ENCODE measurements around the gene TCTN2. TPM values are rescaled to one million over a fixed set of nuclear protein-coding genes. Genes with fewer than 3 reads are reported as not detected.

TCTN2 gene
- total RNA-seq, 1 experiment from 2014 or later: 11.5 TPM

GRCh38 chr12:123634142-123634561 is 36.8 kb upstream of the TCTN2 start:
- intact Hi-C loops (cut with micrococcal nuclease; ENCODE audit: unreplicated experiment): no loop called here
- no peak for DNase-seq
- TSS peak; percentile 92 for BruUV-seq (replicated peaks)
- H3K4me3 Mint-ChIP-seq (ENCODE audit: low read depth, unreplicated experiment): peak overlapping the region; percentile 95
- H3K9me3 Mint-ChIP-seq (ENCODE audit: low read depth, unreplicated experiment): no peaks in the 10 kb centered on the region
- H3K36me3 Mint-ChIP-seq (ENCODE audit: insufficient read depth, unreplicated experiment): peaks cover 46% of the 10 kb centered on the region
- H3K4me1 Mint-ChIP-seq (ENCODE audit: low read depth, unreplicated experiment): peaks cover 20% of the 10 kb centered on the region
- H3K27me3 Mint-ChIP-seq (ENCODE audit: unreplicated experiment): no peaks in the 10 kb centered on the region
- CTCF ChIA-PET: interaction anchor here (0.6 to 0.7 kb wide), 2 partner anchors 433 to 922 kb away, joined by 5 read pairs; no protein-coding TSS in a partner anchor
- peak overlapping the region; percentile 97 for H3K27ac Mint-ChIP-seq (ENCODE audit: unreplicated experiment)
- no peak for TF ChIP-seq CTCF (IDR thresholded peaks at IDR 0.05; ENCODE audit: unreplicated experiment)

GRCh38 chr12:123643911-123644310 is 27.0 kb upstream of the TCTN2 start:
- H3K4me1 Mint-ChIP-seq (ENCODE audit: low read depth, unreplicated experiment): no peaks in the 10 kb centered on the region
- H3K9me3 Mint-ChIP-seq (ENCODE audit: low read depth, unreplicated experiment): no peaks in the 10 kb centered on the region
- H3K36me3 Mint-ChIP-seq (ENCODE audit: insufficient read depth, unreplicated experiment): peaks cover 65% of the 10 kb centered on the region
- no peak for TF ChIP-seq CTCF (IDR thresholded peaks at IDR 0.05; ENCODE audit: unreplicated experiment)
- no peak overlapping the region for H3K27ac Mint-ChIP-seq (ENCODE audit: unreplicated experiment)
- intact Hi-C loops (cut with micrococcal nuclease; ENCODE audit: unreplicated experiment): no loop called here
- no peak overlapping the region for H3K4me3 Mint-ChIP-seq (ENCODE audit: low read depth, unreplicated experiment)
- BruUV-seq (replicated peaks): no TSS peak
- CTCF ChIA-PET: no interaction called here
- no peaks in the 10 kb centered on the region for H3K27me3 Mint-ChIP-seq (ENCODE audit: unreplicated experiment)
- DNase-seq: no peak

GRCh38 chr12:123645380-123645779 is 25.5 kb upstream of the TCTN2 start:
- Mint-ChIP-seq H3K4me3 (ENCODE audit: low read depth, unreplicated experiment) (no peak overlapping the region), H3K4me1 (ENCODE audit: low read depth, unreplicated experiment) (no peaks in the 10 kb centered on the region), H3K9me3 (ENCODE audit: low read depth, unreplicated experiment) (no peaks in the 10 kb centered on the region), H3K36me3 (ENCODE audit: insufficient read depth, unreplicated experiment) (peaks cover 66% of the 10 kb centered on the region), H3K27ac (ENCODE audit: unreplicated experiment) (no peak overlapping the region), H3K27me3 (ENCODE audit: unreplicated experiment) (no peaks in the 10 kb centered on the region)
- intact Hi-C loops (cut with micrococcal nuclease; ENCODE audit: unreplicated experiment): no loop called here
- no TSS peak for BruUV-seq (replicated peaks)
- CTCF ChIA-PET: no interaction called here
- DNase-seq: no peak
- no peak for TF ChIP-seq CTCF (IDR thresholded peaks at IDR 0.05; ENCODE audit: unreplicated experiment)

DNA sequence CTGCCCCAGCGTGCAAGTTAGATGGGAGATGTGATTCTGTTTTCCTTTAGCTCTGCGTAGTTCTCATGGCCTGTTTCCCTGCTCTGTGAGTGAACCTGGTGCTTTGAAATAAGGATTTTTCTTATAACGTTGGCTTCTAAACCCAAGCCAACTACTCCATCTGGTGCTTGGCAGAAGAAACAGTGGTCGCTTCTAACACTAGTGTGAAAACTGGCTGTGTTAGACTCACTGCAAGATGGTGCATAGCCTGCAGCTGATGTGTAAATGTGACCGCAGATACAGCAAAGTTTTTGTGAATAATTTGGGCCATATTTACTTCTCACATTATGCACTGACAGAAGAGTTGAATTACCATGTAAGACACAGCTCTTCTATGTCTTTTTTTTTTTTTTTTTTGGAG is 25.0 kb upstream of the TCTN2 start:
- H3K36me3 Mint-ChIP-seq (ENCODE audit: insufficient read depth, unreplicated experiment): peaks cover 61% of the 10 kb centered on the region
- no peaks in the 10 kb centered on the region for H3K4me1 Mint-ChIP-seq (ENCODE audit: low read depth, unreplicated experiment)
- no peaks in the 10 kb centered on the region for H3K9me3 Mint-ChIP-seq (ENCODE audit: low read depth, unreplicated experiment)
- CTCF ChIA-PET: no interaction called here
- DNase-seq: no peak
- H3K4me3 Mint-ChIP-seq (ENCODE audit: low read depth, unreplicated experiment): no peak overlapping the region
- TF ChIP-seq CTCF (IDR thresholded peaks at IDR 0.05; ENCODE audit: unreplicated experiment): no peak
- intact Hi-C loops (cut with micrococcal nuclease; ENCODE audit: unreplicated experiment): no loop called here
- H3K27me3 Mint-ChIP-seq (ENCODE audit: unreplicated experiment): no peaks in the 10 kb centered on the region
- no TSS peak for BruUV-seq (replicated peaks)
- H3K27ac Mint-ChIP-seq (ENCODE audit: unreplicated experiment): no peak overlapping the region
